Upper lobe of right lung (tissue), 1 donor: ENCODE data around the gene RNH1. TPM values are rescaled to one million over a fixed set of nuclear protein-coding genes. Genes with fewer than 3 reads are reported as not detected.

ENCODE experiments used
- ATAC-seq: fragments of 200-7000 bp; cut with Tn5 transposase; one replicate; pipeline ENCODE4 v1.9.1; 2020; ENCODE audit warnings: mild to moderate bottlenecking, moderate library complexity
- DNase-seq: peaks from one replicate; pipeline ENCODE4 v3.0.0-alpha.2; 2020
- H3K27ac ChIP-seq: fragments of 200-600 bp; one replicate; pipeline ENCODE4 v1.8.0; 2022
- H3K27me3 ChIP-seq: fragments of 200-600 bp; one replicate; pipeline ENCODE4 v1.8.0; 2022; ENCODE audit warnings: mild to moderate bottlenecking
- H3K36me3 ChIP-seq: fragments of 200-600 bp; one replicate; pipeline ENCODE4 v1.8.0; 2022
- H3K4me1 ChIP-seq: fragments of 200-600 bp; one replicate; pipeline ENCODE4 v1.8.0; 2022
- H3K4me3 ChIP-seq: fragments of 200-600 bp; one replicate; pipeline ENCODE4 v1.8.0; 2022; ENCODE audit warnings: mild to moderate bottlenecking
- H3K9me3 ChIP-seq: fragments of 200-600 bp; one replicate; pipeline ENCODE4 v1.8.0; 2022
- intact Hi-C: fragments of 100-400 bp; cut with DNase I; formaldehyde crosslinking; loops from one replicate; pipeline ENCODE4 v1.11.0; 2022
- total RNA-seq: library from RNA; stranded (reverse); fragmentation: NEBNext Ultra II Directional; extraction: Animal tissue kit (Norgen Biotek cat#: 25700); gene quantifications from one replicate; pipeline ENCODE4 v1.2.1, GENCODE V29; 2021
- TF ChIP-seq, protein P1 (sequence below): fragments of 200-600 bp; IDR thresholded peaks from one replicate; pipeline ENCODE4 v1.8.0; 2022; ENCODE audit warnings: antibody characterized with exemption
- donor health status: DM: no; HTN: yes; CAD: no; lungs with severe emphysema.

The RNH1 gene
- total RNA-seq, 1 donor from 2014 or later: 245 TPM

DNA sequence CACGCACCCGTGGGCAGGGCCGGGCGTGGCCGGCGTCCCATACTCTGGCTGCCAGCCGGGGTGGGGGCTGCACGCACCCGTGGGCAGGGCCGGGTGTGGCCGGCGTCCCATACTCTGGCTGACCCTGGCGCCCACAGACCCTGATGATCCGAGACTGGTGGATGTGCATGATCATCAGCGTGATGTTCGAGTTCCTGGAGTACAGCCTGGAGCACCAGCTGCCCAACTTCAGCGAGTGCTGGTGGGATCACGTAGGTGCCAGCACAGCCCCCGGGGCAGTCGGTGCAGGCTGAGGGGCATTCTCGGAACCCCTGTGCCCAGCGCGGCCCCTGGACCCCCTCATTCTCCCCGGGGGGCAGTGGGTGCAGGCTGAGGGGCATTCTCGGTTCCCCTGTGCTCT lies 19.0 kb downstream of the RNH1 start:
- peaks cover 18% of the 10 kb centered on the region for H3K36me3 ChIP-seq
- no peaks in the 10 kb centered on the region for H3K4me1 ChIP-seq
- no peak overlapping the region for H3K4me3 ChIP-seq
- no peak for DNase-seq
- no peak overlapping the region for H3K27ac ChIP-seq
- no peaks in the 10 kb centered on the region for H3K9me3 ChIP-seq
- intact Hi-C loops: no loop called here
- no peaks in the 10 kb centered on the region for H3K27me3 ChIP-seq
- TF ChIP-seq, protein P1, sequence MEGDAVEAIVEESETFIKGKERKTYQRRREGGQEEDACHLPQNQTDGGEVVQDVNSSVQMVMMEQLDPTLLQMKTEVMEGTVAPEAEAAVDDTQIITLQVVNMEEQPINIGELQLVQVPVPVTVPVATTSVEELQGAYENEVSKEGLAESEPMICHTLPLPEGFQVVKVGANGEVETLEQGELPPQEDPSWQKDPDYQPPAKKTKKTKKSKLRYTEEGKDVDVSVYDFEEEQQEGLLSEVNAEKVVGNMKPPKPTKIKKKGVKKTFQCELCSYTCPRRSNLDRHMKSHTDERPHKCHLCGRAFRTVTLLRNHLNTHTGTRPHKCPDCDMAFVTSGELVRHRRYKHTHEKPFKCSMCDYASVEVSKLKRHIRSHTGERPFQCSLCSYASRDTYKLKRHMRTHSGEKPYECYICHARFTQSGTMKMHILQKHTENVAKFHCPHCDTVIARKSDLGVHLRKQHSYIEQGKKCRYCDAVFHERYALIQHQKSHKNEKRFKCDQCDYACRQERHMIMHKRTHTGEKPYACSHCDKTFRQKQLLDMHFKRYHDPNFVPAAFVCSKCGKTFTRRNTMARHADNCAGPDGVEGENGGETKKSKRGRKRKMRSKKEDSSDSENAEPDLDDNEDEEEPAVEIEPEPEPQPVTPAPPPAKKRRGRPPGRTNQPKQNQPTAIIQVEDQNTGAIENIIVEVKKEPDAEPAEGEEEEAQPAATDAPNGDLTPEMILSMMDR: no peak
- no peak for ATAC-seq

DNA sequence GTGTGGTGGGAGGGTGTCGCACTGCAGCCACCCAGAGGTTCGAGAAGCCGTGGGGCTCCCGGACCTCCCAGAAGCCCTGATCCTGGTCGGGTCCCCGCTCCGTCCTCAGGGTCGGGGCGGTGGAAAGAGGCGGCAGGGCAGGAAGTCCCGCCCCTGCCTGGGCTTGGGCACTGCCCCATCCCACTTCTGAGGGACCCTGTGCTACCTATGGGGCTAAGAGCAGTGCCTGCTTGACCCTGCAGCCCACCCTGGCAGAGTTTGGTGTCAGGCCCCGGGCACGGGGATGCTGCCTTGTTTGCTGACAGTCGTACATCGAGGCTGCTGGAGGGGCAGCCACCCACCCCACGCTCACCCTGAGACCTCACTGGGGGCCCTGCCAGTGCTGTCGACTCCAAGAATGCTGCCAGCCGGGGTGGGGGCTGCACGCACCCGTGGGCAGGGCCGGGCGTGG lies 19.4 kb downstream of the RNH1 start:
- intact Hi-C loops: no loop called here

GRCh38 chr11:486189-486588 lies 20.9 kb downstream of the RNH1 start:
- no peak overlapping the region for H3K4me3 ChIP-seq
- intact Hi-C loops: no loop called here
- ATAC-seq (no peak), DNase-seq (no peak)
- peaks cover 14% of the 10 kb centered on the region for H3K36me3 ChIP-seq
- TF ChIP-seq, protein P1: no peak
- H3K9me3 ChIP-seq: no peaks in the 10 kb centered on the region
- no peaks in the 10 kb centered on the region for H3K27me3 ChIP-seq
- H3K4me1 ChIP-seq: no peaks in the 10 kb centered on the region
- H3K27ac ChIP-seq: no peak overlapping the region

More for the DNA sequence above, 19.4 kb downstream of the RNH1 start:
- H3K36me3 ChIP-seq: peaks cover 14% of the 10 kb centered on the region
- H3K27ac ChIP-seq: no peak overlapping the region
- no peaks in the 10 kb centered on the region for H3K9me3 ChIP-seq
- no peak overlapping the region for H3K4me3 ChIP-seq
- TF ChIP-seq, protein P1: no peak
- DNase-seq: no peak
- no peaks in the 10 kb centered on the region for H3K27me3 ChIP-seq
- no peak for ATAC-seq
- no peaks in the 10 kb centered on the region for H3K4me1 ChIP-seq

- Histone ChIP-seq H3K4me1 (no peaks in the 10 kb centered on the region), H3K27ac (no peak overlapping the region), H3K36me3 (peaks cover 3% of the 10 kb centered on the region), H3K4me3 (no peak overlapping the region), H3K27me3 (no peaks in the 10 kb centered on the region), H3K9me3 (no peaks in the 10 kb centered on the region)
- no peak for ATAC-seq
- intact Hi-C loops: no loop called here
- no peak for DNase-seq
- TF ChIP-seq, protein P1: no peak
These were observed 22.4 kb downstream of the RNH1 start for GRCh38 chr11:484616-485015.

DNA sequence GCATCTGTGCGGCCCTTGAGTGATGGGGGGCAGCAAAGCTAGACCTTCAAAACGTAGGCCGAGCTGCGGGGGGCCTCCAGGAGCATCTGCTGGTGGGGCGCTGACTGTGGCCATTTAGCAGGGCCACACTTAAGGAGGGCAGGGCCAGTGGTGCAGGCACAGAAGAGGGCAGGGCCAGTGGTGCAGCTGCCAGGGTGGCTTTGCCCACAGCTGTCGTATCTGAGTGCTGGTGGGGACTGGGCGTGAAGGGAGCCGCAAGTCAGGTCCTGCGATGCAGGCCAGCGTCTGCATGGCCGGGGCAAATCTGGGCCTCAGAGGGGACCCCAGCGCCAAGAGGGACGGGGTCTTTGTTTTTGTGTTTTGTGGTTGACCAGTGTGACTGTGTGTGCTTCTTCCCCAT lies 27.7 kb downstream of the RNH1 start:
- intact Hi-C loops: no loop called here
- H3K9me3 ChIP-seq: no peaks in the 10 kb centered on the region
- ATAC-seq (no peak), DNase-seq (no peak)
- no peaks in the 10 kb centered on the region for H3K27me3 ChIP-seq
- H3K4me1 ChIP-seq: no peaks in the 10 kb centered on the region
- no peaks in the 10 kb centered on the region for H3K36me3 ChIP-seq
- TF ChIP-seq, protein P1: no peak
- no peak overlapping the region for H3K4me3 ChIP-seq
- H3K27ac ChIP-seq: no peak overlapping the region

DNA sequence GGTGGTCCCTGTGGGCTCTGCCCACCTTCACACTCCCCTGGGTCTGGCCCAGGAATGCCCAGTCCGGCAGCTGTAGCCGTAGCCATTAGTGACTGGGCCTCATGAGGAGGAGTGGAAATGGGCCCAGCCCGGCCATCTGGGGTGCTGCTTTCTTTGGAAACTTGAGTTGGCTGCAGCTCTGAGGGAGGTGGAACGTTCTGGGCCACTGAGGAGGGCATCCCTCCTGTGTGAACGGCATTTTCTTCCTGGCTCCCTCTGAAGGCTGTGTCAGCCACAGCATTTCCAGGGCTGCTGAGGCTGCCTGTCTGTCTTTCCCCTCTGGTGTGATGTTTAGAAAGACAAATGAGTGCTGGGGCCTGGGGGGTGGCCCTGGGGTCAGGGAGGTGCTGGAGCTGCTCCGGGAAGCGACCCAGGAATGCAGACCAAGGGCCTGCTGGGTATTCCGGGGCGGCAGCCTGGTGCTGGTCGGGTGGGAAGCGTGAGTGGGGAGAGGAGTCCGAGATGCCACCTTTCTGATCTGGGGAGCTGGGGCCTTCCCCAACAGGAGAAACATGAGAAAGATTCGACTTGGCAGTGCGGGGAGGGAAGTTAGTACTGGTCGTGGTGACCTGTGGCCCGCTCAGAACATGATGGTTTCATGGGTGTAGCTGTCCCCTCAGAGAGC lies 29.9 kb downstream of the RNH1 start:
- H3K4me1 ChIP-seq: no peaks in the 10 kb centered on the region
- intact Hi-C loops: no loop called here
- DNase-seq (no peak), ATAC-seq (no peak)
- no peaks in the 10 kb centered on the region for H3K36me3 ChIP-seq
- TF ChIP-seq, protein P1: no peak
- H3K4me3 ChIP-seq: no peak overlapping the region
- no peaks in the 10 kb centered on the region for H3K27me3 ChIP-seq
- no peak overlapping the region for H3K27ac ChIP-seq
- H3K9me3 ChIP-seq: no peaks in the 10 kb centered on the region
